ENCODE results near the gene CC2D2B.
"Not testable (repeated sequence)": the region's sequence is repeated elsewhere in the genome, so short reads cannot be mapped to it uniquely, and the experiment has no call there.

Gene CC2D2B

GRCh38 chr10:95908450-95908849 is 675 bp downstream of the CC2D2B start:
- Histone ChIP-seq H3K36me3 (ENCODE audit: control insufficient read depth, insufficient read depth, low read length) (peaks cover 21% of the 10 kb centered on the region), H3K9me3 (ENCODE audit: control insufficient read depth, low read length) (no peaks in the 10 kb centered on the region), H3K4me3 (ENCODE audit: extremely low read depth, insufficient read depth, low read length, poor library complexity, severe bottlenecking) (peak overlapping the region; percentile 63), H3K27ac (ENCODE audit: low read depth, low read length, severe bottlenecking) (no peak overlapping the region), H3K4me1 (ENCODE audit: control insufficient read depth, insufficient read depth, low read length, poor library complexity, severe bottlenecking) (peaks cover 3% of the 10 kb centered on the region)
- WGBS, 2 experiments (ENCODE audit: insufficient coverage in 2 of 2) = 43 to 69% methylated on average over 3 to 4 of the region's 4 CpGs

DNA sequence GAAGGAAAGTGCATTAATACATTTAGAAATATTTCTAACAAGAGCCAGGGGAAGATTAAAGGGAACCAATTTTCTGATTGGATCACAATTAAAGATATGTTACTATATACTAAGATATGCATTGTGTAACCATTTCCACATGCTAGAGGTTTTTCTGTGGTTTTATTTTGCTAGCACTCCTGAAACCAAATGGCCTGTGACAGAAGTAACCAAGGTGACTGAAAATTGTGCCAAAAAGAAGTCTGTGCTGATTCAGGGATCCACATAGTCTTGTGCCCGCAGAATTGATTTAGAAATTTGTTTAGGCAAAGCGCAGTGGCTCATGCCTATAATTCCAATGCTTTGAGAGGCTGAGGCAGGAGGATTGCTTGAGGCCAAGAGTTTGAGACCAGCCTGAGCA is 1.8 kb downstream of the CC2D2B start:
- H3K4me1 ChIP-seq (ENCODE audit: control insufficient read depth, insufficient read depth, low read length, poor library complexity, severe bottlenecking) = no peaks in the 10 kb centered on the region
- H3K4me3 ChIP-seq (ENCODE audit: extremely low read depth, insufficient read depth, low read length, poor library complexity, severe bottlenecking) = no peak overlapping the region
- peaks cover 11% of the 10 kb centered on the region for H3K36me3 ChIP-seq (ENCODE audit: control insufficient read depth, insufficient read depth, low read length)
- no peaks in the 10 kb centered on the region for H3K9me3 ChIP-seq (ENCODE audit: control insufficient read depth, low read length)
- 100% methylated on average over 2 of the region's 2 CpGs for WGBS, 2 experiments (ENCODE audit: insufficient coverage in 2 of 2)
- no peak overlapping the region for H3K27ac ChIP-seq (ENCODE audit: low read depth, low read length, severe bottlenecking)

- not testable (repeated sequence) for H3K4me1 ChIP-seq (ENCODE audit: control insufficient read depth, insufficient read depth, low read length, poor library complexity, severe bottlenecking); H3K36me3 ChIP-seq (ENCODE audit: control insufficient read depth, insufficient read depth, low read length); H3K9me3 ChIP-seq (ENCODE audit: control insufficient read depth, low read length); H3K4me3 ChIP-seq (ENCODE audit: extremely low read depth, insufficient read depth, low read length, poor library complexity, severe bottlenecking); H3K27ac ChIP-seq (ENCODE audit: low read depth, low read length, severe bottlenecking)
These were observed 8.3 kb downstream of the CC2D2B start for GRCh38 chr10:95916039-95916438.

- no peak overlapping the region for H3K4me3 ChIP-seq (ENCODE audit: extremely low read depth, insufficient read depth, low read length, poor library complexity, severe bottlenecking)
- WGBS, 2 experiments (ENCODE audit: insufficient coverage in 2 of 2) = 81 to 93% methylated on average over 2 to 3 of the region's 6 CpGs
- H3K36me3 ChIP-seq (ENCODE audit: control insufficient read depth, insufficient read depth, low read length) = no peaks in the 10 kb centered on the region
- no peak overlapping the region for H3K27ac ChIP-seq (ENCODE audit: low read depth, low read length, severe bottlenecking)
- H3K4me1 ChIP-seq (ENCODE audit: control insufficient read depth, insufficient read depth, low read length, poor library complexity, severe bottlenecking) = no peaks in the 10 kb centered on the region
- no peaks in the 10 kb centered on the region for H3K9me3 ChIP-seq (ENCODE audit: control insufficient read depth, low read length)
These were observed 13.1 kb downstream of the CC2D2B start for GRCh38 chr10:95920798-95921426.

DNA sequence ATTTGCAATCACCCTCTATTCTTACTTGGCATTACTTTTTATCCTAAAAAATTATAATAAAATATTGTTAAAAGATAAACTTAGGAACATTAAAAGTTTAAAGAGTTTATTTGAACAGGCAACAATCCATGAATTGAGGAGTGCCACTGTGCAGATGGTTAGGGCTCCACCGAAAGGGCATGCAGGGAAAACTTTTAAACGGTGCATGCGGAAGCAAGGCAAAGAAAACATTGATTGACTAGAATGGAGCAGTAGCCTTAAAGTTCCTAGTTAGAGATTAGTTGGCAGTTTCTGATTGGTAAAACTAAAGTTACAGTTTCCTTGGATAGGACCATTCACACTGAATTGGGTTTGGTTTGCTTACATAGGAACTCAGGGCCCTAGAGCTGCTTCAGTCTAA is 17.3 kb downstream of the CC2D2B start:
- H3K4me3 ChIP-seq (ENCODE audit: extremely low read depth, insufficient read depth, low read length, poor library complexity, severe bottlenecking) = no peak overlapping the region
- H3K27ac ChIP-seq (ENCODE audit: low read depth, low read length, severe bottlenecking) = no peak overlapping the region
- no peaks in the 10 kb centered on the region for H3K9me3 ChIP-seq (ENCODE audit: control insufficient read depth, low read length)
- no peaks in the 10 kb centered on the region for H3K4me1 ChIP-seq (ENCODE audit: control insufficient read depth, insufficient read depth, low read length, poor library complexity, severe bottlenecking)
- WGBS, 2 experiments (ENCODE audit: insufficient coverage in 2 of 2) = 84 to 90% methylated on average over 3 of the region's 3 CpGs
- H3K36me3 ChIP-seq (ENCODE audit: control insufficient read depth, insufficient read depth, low read length) = no peaks in the 10 kb centered on the region

DNA sequence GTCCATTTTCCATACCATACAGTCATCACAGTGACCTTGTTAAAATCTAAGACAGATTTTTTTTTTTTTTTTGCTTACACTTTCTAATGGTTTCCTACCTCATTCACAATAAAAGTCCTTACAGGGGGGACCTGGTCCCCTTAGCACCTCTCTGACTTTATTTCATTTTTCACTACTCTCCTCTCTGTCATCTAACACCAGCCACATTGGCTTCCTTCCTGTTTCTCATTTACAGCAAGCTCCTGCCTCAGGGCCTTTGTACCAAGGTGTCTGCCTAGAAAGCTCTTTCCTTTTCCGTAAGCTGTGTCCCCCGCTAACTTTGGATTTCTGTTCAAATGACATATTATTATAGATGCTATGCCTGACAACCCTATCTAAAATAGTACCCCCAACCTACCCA is 27.7 kb downstream of the CC2D2B start:
- Histone ChIP-seq H3K4me1 (ENCODE audit: control insufficient read depth, insufficient read depth, low read length, poor library complexity, severe bottlenecking) (no peaks in the 10 kb centered on the region), H3K27ac (ENCODE audit: low read depth, low read length, severe bottlenecking) (no peak overlapping the region), H3K36me3 (ENCODE audit: control insufficient read depth, insufficient read depth, low read length) (no peaks in the 10 kb centered on the region), H3K9me3 (ENCODE audit: control insufficient read depth, low read length) (no peaks in the 10 kb centered on the region), H3K4me3 (ENCODE audit: extremely low read depth, insufficient read depth, low read length, poor library complexity, severe bottlenecking) (no peak overlapping the region)
- no CpG with 5 or more reads among the region's 2 CpGs for WGBS, 2 experiments (ENCODE audit: insufficient coverage in 2 of 2)

- H3K36me3 ChIP-seq (ENCODE audit: control insufficient read depth, insufficient read depth, low read length) = no peaks in the 10 kb centered on the region
- no peak overlapping the region for H3K4me3 ChIP-seq (ENCODE audit: extremely low read depth, insufficient read depth, low read length, poor library complexity, severe bottlenecking)
- peaks cover 3% of the 10 kb centered on the region for H3K9me3 ChIP-seq (ENCODE audit: control insufficient read depth, low read length)
- WGBS, 2 experiments (ENCODE audit: insufficient coverage in 2 of 2) = no CpG with 5 or more reads among the region's 4 CpGs
- no peak overlapping the region for H3K27ac ChIP-seq (ENCODE audit: low read depth, low read length, severe bottlenecking)
- H3K4me1 ChIP-seq (ENCODE audit: control insufficient read depth, insufficient read depth, low read length, poor library complexity, severe bottlenecking) = no peaks in the 10 kb centered on the region
These were observed 33.3 kb downstream of the CC2D2B start for GRCh38 chr10:95941115-95941514.

GRCh38 chr10:95963202-95963990 is 55.6 kb downstream of the CC2D2B start:
- Histone ChIP-seq H3K4me3 (ENCODE audit: extremely low read depth, insufficient read depth, low read length, poor library complexity, severe bottlenecking) (no peak overlapping the region), H3K4me1 (ENCODE audit: control insufficient read depth, insufficient read depth, low read length, poor library complexity, severe bottlenecking) (no peaks in the 10 kb centered on the region), H3K27ac (ENCODE audit: low read depth, low read length, severe bottlenecking) (no peak overlapping the region), H3K36me3 (ENCODE audit: control insufficient read depth, insufficient read depth, low read length) (no peaks in the 10 kb centered on the region), H3K9me3 (ENCODE audit: control insufficient read depth, low read length) (no peaks in the 10 kb centered on the region)
- WGBS, 2 experiments (ENCODE audit: insufficient coverage in 2 of 2) = 92 to 93% methylated on average over 4 to 5 of the region's 7 CpGs

DNA sequence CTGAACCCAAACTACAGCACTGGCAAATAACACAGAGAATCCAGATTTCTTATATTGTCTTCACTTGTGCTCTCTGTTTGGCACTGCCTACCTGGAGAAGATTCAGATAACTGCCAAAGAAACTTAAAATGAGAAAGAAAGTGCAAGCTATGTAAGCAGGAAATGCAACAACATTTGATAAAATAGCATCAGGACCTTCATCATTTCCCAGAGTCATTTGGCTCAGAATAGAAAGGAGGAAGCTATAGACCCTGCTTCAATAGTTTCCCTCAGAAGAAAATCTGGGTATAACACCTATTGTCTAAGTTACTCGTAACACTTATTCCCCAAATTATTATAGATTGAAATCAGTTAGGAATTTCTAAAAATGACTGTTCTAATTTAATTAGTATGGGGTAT is 56.2 kb downstream of the CC2D2B start:
- H3K36me3 ChIP-seq (ENCODE audit: control insufficient read depth, insufficient read depth, low read length) = no peaks in the 10 kb centered on the region
- no peaks in the 10 kb centered on the region for H3K4me1 ChIP-seq (ENCODE audit: control insufficient read depth, insufficient read depth, low read length, poor library complexity, severe bottlenecking)
- H3K27ac ChIP-seq (ENCODE audit: low read depth, low read length, severe bottlenecking) = no peak overlapping the region
- H3K9me3 ChIP-seq (ENCODE audit: control insufficient read depth, low read length) = no peaks in the 10 kb centered on the region
- no peak overlapping the region for H3K4me3 ChIP-seq (ENCODE audit: extremely low read depth, insufficient read depth, low read length, poor library complexity, severe bottlenecking)
- WGBS, 2 experiments (ENCODE audit: insufficient coverage in 2 of 2) = no CpG with 5 or more reads among the region's 1 CpG

DNA sequence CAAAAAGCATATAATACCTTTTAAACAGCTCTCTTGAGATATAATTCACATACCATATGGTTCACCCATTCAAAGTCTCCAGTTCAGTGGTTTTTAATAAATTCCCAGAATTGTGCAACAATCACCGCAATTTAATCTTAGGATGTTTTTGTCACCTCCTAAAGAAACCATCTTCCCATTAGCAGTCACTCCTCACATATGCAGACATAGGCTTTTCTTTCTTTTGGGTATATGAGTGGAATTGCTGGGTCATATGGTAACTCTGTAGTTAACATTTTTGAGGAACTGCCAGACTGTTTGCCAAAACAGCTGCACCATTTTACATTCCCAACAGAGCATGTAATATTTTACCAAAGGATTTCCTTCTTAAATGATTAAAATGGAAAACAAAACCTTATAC is 57.0 kb downstream of the CC2D2B start:
- Histone ChIP-seq H3K9me3 (ENCODE audit: control insufficient read depth, low read length) (no peaks in the 10 kb centered on the region), H3K27ac (ENCODE audit: low read depth, low read length, severe bottlenecking) (no peak overlapping the region), H3K36me3 (ENCODE audit: control insufficient read depth, insufficient read depth, low read length) (no peaks in the 10 kb centered on the region), H3K4me3 (ENCODE audit: extremely low read depth, insufficient read depth, low read length, poor library complexity, severe bottlenecking) (no peak overlapping the region), H3K4me1 (ENCODE audit: control insufficient read depth, insufficient read depth, low read length, poor library complexity, severe bottlenecking) (no peaks in the 10 kb centered on the region)
- WGBS, 2 experiments (ENCODE audit: insufficient coverage in 2 of 2) = no CpG with 5 or more reads among the region's 1 CpG

All from mesodermal cell (in vitro differentiated cells).